HepG2 (cell line): ENCODE data around the gene PHACTR3. TPM values are rescaled to one million over a fixed set of nuclear protein-coding genes. Genes with fewer than 3 reads are reported as not detected.

Experiments used
- GPBP1L1 ChIP-seq: sonication (generic); formaldehyde crosslinking; IDR thresholded peaks from 2 replicates; pipeline ENCODE4 v1.5.0; 2020; ENCODE audit warnings: mild to moderate bottlenecking, missing genetic modification reagents
- IRF2 ChIP-seq: IDR thresholded peaks from 2 replicates; pipeline ENCODE4 v1.6.1; 2018; ENCODE audit warnings: missing genetic modification reagents, missing compliant biosample characterization
- MNT ChIP-seq: fragments of 450-650 bp; IDR thresholded peaks from 2 replicates; pipeline ENCODE4 v1.6.1; 2016
- MTF2 ChIP-seq: sonication (generic); formaldehyde crosslinking; IDR thresholded peaks from 2 replicates; pipeline ENCODE4 v1.5.0; 2020; ENCODE audit warnings: missing genetic modification reagents, borderline replicate concordance
- NFATC3 ChIP-seq: sonication (generic); formaldehyde crosslinking; IDR thresholded peaks from 2 replicates; pipeline ENCODE4 v1.5.1; 2020; ENCODE audit warnings: mild to moderate bottlenecking, missing genetic modification reagents
- NFRKB ChIP-seq: fragments of 450-650 bp; IDR thresholded peaks from 2 replicates; pipeline ENCODE4 v1.6.1; 2017
- NONO ChIP-seq, 2 experiments: fragments of 450-650 bp in 1 of 2; sonication (generic) in 1 of 2; formaldehyde crosslinking in 1 of 2; IDR thresholded peaks in 1 of 2; conservative IDR thresholded peaks in 1 of 2; 2 replicates each; pipeline versions ENCODE4 v1.6.1 to v1.8.0; 2017 to 2022; ENCODE audit warnings: mild to moderate bottlenecking in 1 of 2, missing genetic modification reagents in 1 of 2, moderate library complexity in 1 of 2
- NR2F6 ChIP-seq, 2 experiments: IDR thresholded peaks; 2 replicates each; pipeline ENCODE4 v1.6.1; 2016; ENCODE audit warnings: antibody characterized with exemption in 1 of 2, mild to moderate bottlenecking in 1 of 2
- RBM22 ChIP-seq: fragments of 200-400 bp; formaldehyde crosslinking; optimal IDR thresholded peaks from 2 replicates; pipeline ENCODE3; 2017; ENCODE audit warnings: mild to moderate bottlenecking, low read length, moderate library complexity
- SMAD9 ChIP-seq: sonication (generic); formaldehyde crosslinking; IDR thresholded peaks from 2 replicates; pipeline ENCODE4 v1.5.1; 2020; ENCODE audit warnings: mild to moderate bottlenecking, missing genetic modification reagents
- SP4 ChIP-seq: sonication (generic); formaldehyde crosslinking; IDR thresholded peaks from 2 replicates; pipeline ENCODE4 v1.8.1; 2023; ENCODE audit warnings: mild to moderate bottlenecking, missing genetic modification reagents
- TCF7L2 ChIP-seq: IDR thresholded peaks from 2 replicates; pipeline ENCODE4 v1.6.1; 2011; ENCODE audit warnings: mild to moderate bottlenecking, low read depth, low read length, moderate library complexity
- TRIM22 ChIP-seq: fragments of 450-650 bp; IDR thresholded peaks from 2 replicates; pipeline ENCODE4 v1.6.1; 2017
- ZBTB1 ChIP-seq: sonication (generic); formaldehyde crosslinking; IDR thresholded peaks from 2 replicates; pipeline ENCODE4 v1.4.0; 2020; ENCODE audit warnings: missing genetic modification reagents, borderline replicate concordance
- ZBTB3 ChIP-seq: sonication (generic); formaldehyde crosslinking; IDR thresholded peaks from 2 replicates; pipeline ENCODE4 v1.4.0; 2020; ENCODE audit warnings: low read depth, mild to moderate bottlenecking, moderate library complexity, missing genetic modification reagents, borderline replicate concordance
- ZBTB46 ChIP-seq: sonication (generic); formaldehyde crosslinking; IDR thresholded peaks from 2 replicates; pipeline ENCODE4 v1.4.0; 2020; ENCODE audit warnings: mild to moderate bottlenecking, missing genetic modification reagents, borderline replicate concordance
- ZNF282 ChIP-seq: fragments of 450-650 bp; IDR thresholded peaks from 2 replicates; pipeline ENCODE4 v1.6.1; 2018; ENCODE audit not compliant: partially characterized antibody
- ZNF557 ChIP-seq: sonication (generic); formaldehyde crosslinking; IDR thresholded peaks from 2 replicates; pipeline ENCODE4 v1.4.0; 2020; ENCODE audit warnings: missing genetic modification reagents
- ZNF644 ChIP-seq: IDR thresholded peaks from 2 replicates; pipeline ENCODE4 v1.6.1; 2016; ENCODE audit warnings: low read depth
- ZSCAN12 ChIP-seq: sonication (generic); formaldehyde crosslinking; IDR thresholded peaks from 2 replicates; pipeline ENCODE4 v1.9.0; 2021; ENCODE audit warnings: mild to moderate bottlenecking, missing genetic modification reagents
- ZXDC ChIP-seq: sonication (generic); formaldehyde crosslinking; IDR thresholded peaks from 2 replicates; pipeline ENCODE4 v1.5.0; 2020; ENCODE audit warnings: mild to moderate bottlenecking, missing genetic modification reagents
- polyA plus RNA-seq, 8 experiments: library from polyadenylated mRNA; depleted of rRNA in 3 of 8; stranded (reverse) in 7 of 8; unstranded in 1 of 8; fragments of >200 nt; fragmentation: Illumina TruSeq in 4 of 8; extraction: Trizol in 4 of 8; gene quantifications; 2 replicates each; pipeline versions ENCODE4 v1.2.1 to v1.2.3, GENCODE V29; 2011 to 2016; ENCODE audit warnings: low read depth in 4 of 8, missing spikeins in 1 of 8, mixed read lengths in 1 of 8; ENCODE audit not compliant: insufficient read depth in 1 of 8
- total RNA-seq, 5 experiments: library from RNA; depleted of rRNA; stranded (reverse); fragments of >200 nt; fragmentation: Illumina TruSeq; extraction: Trizol; gene quantifications; 2 replicates each; pipeline ENCODE4 v1.2.3, GENCODE V29; 2016; ENCODE audit warnings: low read depth in 1 of 5

The PHACTR3 gene
- total and polyA plus RNA-seq, 2 of the 13 experiments (the other 11 are each of a cell fraction or from before 2014, with no cell fraction given): not detected

GRCh38 chr20:59584278-59584925 is 19.9 kb upstream of the PHACTR3 start (continued):
- no peak for TF ChIP-seq ZBTB46 (CRISPR knock-in tag)
- no peak for TF ChIP-seq ZNF557
- TF ChIP-seq MTF2 (CRISPR knock-in tag): no peak
- no peak for TF ChIP-seq ZNF644 (CRISPR knock-in tag)
- TF ChIP-seq GPBP1L1 (CRISPR knock-in tag): no peak
- TF ChIP-seq MNT: peak; percentile 37; the same call in 1 of the 2 replicates
- peak; percentile 97 for TF ChIP-seq ZNF282
- TF ChIP-seq TCF7L2: no peak
- TF ChIP-seq ZBTB1 (CRISPR knock-in tag): no peak
- peak; percentile 97 for TF ChIP-seq NONO (IDR thresholded peaks at IDR 0.05)
- no peak for TF ChIP-seq NONO (CRISPR knock-in tag; conservative IDR thresholded peaks at IDR 0.05)
- TF ChIP-seq IRF2 (CRISPR knock-in tag): no peak
- no peak for TF ChIP-seq NR2F6 (IDR thresholded peaks at IDR 0.05)
- TF ChIP-seq NR2F6 (CRISPR knock-in tag; IDR thresholded peaks at IDR 0.05): no peak
- TF ChIP-seq ZBTB3 (CRISPR knock-in tag): no peak
- no peak for TF ChIP-seq NFATC3
- no peak for TF ChIP-seq ZSCAN12
- no peak for TF ChIP-seq RBM22
- TF ChIP-seq TRIM22: peak; percentile 99; the same call in 1 of the 2 replicates
- no peak for TF ChIP-seq ZXDC (CRISPR knock-in tag)
- no peak for TF ChIP-seq SP4 (CRISPR knock-in tag)
- TF ChIP-seq SMAD9 (CRISPR knock-in tag): no peak
- TF ChIP-seq NFRKB: 0 out of 2 replicates have a peak, but pooled peaks have one; percentile 7
